Activated T-helper 2 cell treated with anti-CD3 and anti-CD28 coated beads, Interferon-gamma antibody, Interleukin-2, Interleukin-4, amounts not matched to agents 10 μg/mL and 5 μg/mL and 100 μg/mL, durations not matched to agents 14 hours and 24 hours and 36 hours (primary cell): Measurements from ENCODE around the gene TEX261. TPM values are rescaled to one million over a fixed set of nuclear protein-coding genes. Genes with fewer than 3 reads are reported as not detected.

Experiments
- DNase-seq: peaks from one replicate; pipeline ENCODE4 v3.0.0; 2021; ENCODE audit warnings: low spot score
- H3K27ac Mint-ChIP-seq: one replicate; pipeline ENCODE4 v1.8.0; 2021; ENCODE audit warnings: mixed read lengths
- H3K27me3 Mint-ChIP-seq: one replicate; pipeline ENCODE4 v1.8.0; 2021; ENCODE audit warnings: low read depth, mixed read lengths
- H3K36me3 Mint-ChIP-seq: one replicate; pipeline ENCODE4 v1.8.0; 2021; ENCODE audit warnings: low read depth, mixed read lengths
- H3K4me1 Mint-ChIP-seq: one replicate; pipeline ENCODE4 v1.8.0; 2021; ENCODE audit warnings: low read depth, mixed read lengths
- H3K4me3 Mint-ChIP-seq: one replicate; pipeline ENCODE4 v1.8.0; 2021; ENCODE audit warnings: low read depth, mild to moderate bottlenecking, moderate library complexity, mixed read lengths
- H3K9me3 Mint-ChIP-seq: one replicate; pipeline ENCODE4 v1.8.0; 2021; ENCODE audit warnings: mixed read lengths
- intact Hi-C: fragments of 100-400 bp; cut with micrococcal nuclease; formaldehyde crosslinking; loops from one replicate; pipeline ENCODE4 v1.15.1; 2023
- total RNA-seq: library from RNA; stranded (reverse); gene quantifications from 2 replicates; pipeline ENCODE4 v1.2.3, GENCODE V29; 2022

The TEX261 gene
- total RNA-seq, 1 donor from 2014 or later, result 67.9 TPM

DNA sequence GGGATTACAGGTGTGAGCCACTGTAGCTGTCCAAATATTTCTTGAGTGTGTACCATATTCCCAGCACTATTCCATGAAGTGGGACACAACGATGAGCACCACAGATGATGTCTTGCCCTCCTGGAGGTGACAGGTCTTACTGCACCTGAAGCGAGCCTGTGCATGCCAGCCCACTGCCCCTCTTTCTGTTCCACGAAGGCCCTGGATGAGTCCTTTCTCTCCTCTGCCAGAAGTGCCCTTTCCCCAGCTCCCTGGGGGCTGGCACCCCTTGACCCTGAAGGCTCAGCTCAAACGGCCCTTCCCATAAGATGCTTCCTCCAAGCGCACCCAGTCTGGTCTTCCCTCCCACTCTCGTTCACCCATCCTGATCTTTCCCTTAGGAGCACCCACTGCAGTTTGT lies 53.5 kb downstream of the TEX261 start:
- Mint-ChIP-seq H3K27me3 (peaks cover 21% of the 10 kb centered on the region), H3K36me3 (no peaks in the 10 kb centered on the region), H3K4me1 (no peaks in the 10 kb centered on the region), H3K4me3 (no peak overlapping the region), H3K27ac (no peak overlapping the region), H3K9me3 (no peaks in the 10 kb centered on the region)
- intact Hi-C loops, result loop anchor here (10.0 kb wide), 1 partner anchor 286 kb away; no protein-coding TSS in a partner anchor
- DNase-seq, result no peak

DNA sequence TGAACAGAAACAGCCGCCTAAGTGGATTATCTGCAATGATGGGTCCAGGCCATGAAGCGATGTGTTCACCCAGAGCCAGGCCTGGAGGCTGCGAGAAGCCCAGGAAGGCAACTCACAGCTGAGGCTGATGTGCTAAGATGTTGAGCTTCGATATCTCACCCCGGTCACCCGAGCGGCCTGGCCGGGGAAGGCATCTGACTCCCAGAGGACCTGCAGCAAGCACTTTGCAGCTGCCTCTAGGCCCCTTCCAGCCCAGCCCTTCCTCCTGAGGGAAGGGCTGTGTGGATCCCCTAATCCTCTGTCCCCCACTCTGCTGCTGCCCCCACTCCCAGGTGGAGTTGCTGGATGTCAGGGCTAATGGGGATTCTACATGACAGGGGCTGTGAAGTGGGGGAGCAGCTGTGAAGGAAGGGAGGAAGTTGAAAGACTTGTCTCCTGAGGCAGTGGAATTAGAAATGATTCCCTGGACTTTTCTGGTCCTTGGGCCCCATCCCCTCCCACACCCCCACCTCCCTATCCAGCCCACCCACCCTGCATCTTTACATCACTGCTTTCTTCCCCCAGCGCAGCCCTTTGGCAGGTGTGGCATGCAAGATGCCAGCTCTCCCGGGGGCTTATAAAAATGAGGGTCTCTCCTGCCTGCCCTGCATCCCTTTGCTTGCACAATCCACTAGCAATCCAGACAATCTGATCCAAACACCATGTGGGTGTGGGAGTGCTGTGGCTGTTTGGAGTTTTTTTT lies 54.7 kb downstream of the TEX261 start:
- H3K36me3 Mint-ChIP-seq, result no peaks in the 10 kb centered on the region
- intact Hi-C loops, result loop anchor here (10.0 kb wide), 1 partner anchor 285 kb away; no protein-coding TSS in a partner anchor
- no peak overlapping the region for H3K4me3 Mint-ChIP-seq
- H3K27me3 Mint-ChIP-seq, result peaks cover 21% of the 10 kb centered on the region
- H3K4me1 Mint-ChIP-seq, result no peaks in the 10 kb centered on the region
- H3K27ac Mint-ChIP-seq, result no peak overlapping the region
- DNase-seq, result no peak
- H3K9me3 Mint-ChIP-seq, result no peaks in the 10 kb centered on the region

DNA sequence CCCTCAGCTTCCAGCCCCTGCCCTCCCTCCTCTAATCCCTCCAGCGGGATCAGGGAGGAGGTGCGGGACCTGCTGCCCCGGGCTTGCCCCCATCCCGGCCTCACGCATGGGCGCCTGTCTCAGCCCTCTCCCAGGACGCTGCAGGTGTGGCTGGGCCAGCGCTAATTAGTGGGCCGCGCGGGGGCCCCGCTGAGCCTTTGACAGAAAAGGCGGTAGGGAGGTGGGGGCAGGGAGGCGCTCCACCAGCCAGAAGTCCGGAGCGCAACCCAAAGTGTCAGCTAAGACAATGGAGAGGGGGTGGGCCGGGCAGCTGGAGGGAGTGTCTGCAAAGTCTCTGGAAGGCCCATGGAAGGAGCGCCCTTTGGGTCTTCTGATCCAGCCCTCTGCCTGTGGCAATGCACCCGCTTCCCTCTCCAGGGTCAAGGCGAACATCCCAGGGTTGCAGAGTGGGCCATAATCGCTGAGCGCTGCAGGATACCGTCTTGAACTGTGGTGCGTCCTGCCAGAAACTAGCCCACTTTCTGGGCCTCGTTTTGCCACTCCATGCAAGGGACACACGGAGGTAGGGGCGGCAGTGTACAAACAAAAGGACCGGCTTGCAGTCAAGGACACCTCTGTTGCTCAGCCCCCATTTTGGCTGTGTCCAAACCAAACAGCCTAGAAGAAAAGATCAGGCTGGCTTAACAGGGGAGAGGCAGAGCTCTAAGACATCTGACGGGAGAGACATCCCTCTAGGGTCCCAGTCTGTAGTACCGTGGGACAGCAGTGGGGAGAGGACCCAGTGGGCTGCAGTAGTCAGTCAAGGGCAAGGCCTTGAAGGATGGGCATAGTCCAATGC lies 55.5 kb downstream of the TEX261 start:
- H3K4me3 Mint-ChIP-seq, result no peak overlapping the region
- H3K9me3 Mint-ChIP-seq, result no peaks in the 10 kb centered on the region
- no peak for DNase-seq
- intact Hi-C loops, result no loop called here
- peaks cover 21% of the 10 kb centered on the region for H3K27me3 Mint-ChIP-seq
- H3K27ac Mint-ChIP-seq, result no peak overlapping the region
- no peaks in the 10 kb centered on the region for H3K36me3 Mint-ChIP-seq
- H3K4me1 Mint-ChIP-seq, result no peaks in the 10 kb centered on the region

DNA sequence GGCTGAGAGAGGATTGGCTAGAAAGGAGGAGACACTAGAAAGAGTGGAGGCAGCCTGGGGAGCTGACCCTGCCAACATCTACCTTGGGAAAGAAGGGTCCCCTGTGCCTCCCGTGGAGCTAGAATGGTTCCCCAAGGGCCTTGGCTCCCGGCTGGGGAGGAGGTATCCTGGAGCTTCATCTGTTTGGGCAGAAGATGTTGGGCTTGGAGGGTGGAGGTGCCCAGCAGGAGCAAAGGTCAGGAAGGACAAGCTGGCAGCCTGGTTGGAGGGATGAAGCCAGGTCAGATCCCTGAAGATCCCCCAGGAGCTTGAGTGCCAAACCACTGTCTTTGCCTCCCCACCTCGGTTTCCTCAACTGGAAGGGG lies 56.1 kb downstream of the TEX261 start:
- Mint-ChIP-seq H3K36me3 (no peaks in the 10 kb centered on the region), H3K9me3 (no peaks in the 10 kb centered on the region), H3K4me1 (no peaks in the 10 kb centered on the region), H3K27ac (no peak overlapping the region), H3K27me3 (peaks cover 21% of the 10 kb centered on the region), H3K4me3 (no peak overlapping the region)
- intact Hi-C loops, result no loop called here
- no peak for DNase-seq

DNA sequence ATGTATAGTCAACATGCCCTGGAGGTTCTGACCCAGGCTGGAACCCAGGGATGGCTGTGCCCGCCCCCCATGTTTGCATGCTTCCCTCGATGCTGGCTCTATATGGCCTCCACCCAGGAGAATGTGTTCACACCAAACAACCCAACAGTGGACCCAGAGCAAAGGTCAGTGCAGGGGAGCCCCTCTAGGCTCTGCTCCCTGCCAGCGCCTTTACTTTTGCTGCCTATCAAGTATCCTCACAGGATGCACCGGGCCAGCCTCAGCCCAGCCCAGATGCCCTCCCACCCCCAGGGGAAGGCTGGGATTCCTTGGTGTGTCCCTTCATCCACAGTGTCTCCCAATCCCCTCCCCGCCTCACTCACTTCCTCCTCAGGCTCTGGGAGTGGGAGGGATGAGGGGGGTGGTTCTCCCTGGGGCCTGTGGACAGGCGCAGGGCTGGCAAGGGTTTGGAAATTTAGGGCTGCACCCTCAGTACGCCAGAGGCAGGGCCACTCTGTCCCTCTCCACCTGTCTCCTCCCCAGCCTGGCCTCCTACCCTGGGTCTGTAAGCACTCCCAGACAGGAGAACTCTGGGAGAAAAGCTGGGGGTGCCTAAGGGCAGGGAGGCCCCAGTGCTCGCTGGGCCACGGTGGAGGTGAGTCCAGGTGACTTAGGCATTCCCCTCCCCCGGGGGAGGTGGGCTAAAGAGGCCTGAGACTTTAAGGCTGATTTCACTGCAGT lies 56.6 kb downstream of the TEX261 start:
- Mint-ChIP-seq H3K27ac (no peak overlapping the region), H3K36me3 (no peaks in the 10 kb centered on the region), H3K9me3 (no peaks in the 10 kb centered on the region), H3K4me1 (no peaks in the 10 kb centered on the region), H3K4me3 (no peak overlapping the region), H3K27me3 (peaks cover 21% of the 10 kb centered on the region)
- intact Hi-C loops, result no loop called here
- no peak for DNase-seq

DNA sequence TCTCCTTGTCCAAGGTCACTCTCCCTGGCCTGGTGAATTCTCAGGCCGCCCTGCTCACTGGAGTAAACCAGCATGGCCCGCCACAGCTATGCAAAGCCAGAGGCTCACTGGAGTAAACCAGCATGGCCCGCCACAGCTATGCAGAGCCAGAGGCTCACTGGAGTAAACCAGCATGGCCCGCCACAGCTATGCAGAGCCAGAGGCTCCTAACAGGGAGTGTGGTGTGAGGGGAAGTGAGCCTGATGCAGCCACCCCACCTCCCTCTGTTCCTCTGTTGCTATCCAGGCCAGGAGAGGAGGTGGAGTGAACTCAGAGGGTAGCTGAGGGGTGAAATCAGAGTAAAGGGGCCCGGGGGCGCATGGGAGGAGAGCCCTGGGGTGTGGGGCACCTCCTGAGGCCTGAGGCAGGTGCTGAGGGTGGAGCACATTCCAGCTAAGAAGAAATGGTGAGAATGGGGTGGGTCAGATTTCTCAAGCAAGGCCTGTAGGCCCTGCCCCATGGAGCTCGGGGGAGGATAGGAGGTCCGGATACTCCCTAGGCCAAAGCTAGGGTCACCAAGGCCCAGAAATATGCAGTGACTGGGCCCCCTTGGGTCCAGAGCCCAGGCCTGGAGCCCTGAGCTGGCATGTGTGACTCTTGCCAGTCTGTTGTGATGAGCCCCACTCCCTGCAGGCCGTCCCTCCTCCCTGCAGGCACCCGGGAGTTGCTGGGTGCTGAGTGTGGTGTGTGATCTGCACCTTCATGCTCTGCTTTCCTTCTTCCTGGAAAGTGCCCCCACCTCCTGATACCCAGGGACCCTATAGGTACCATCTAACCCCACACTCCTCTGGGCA lies 57.5 kb downstream of the TEX261 start:
- intact Hi-C loops, result no loop called here
- no peaks in the 10 kb centered on the region for H3K4me1 Mint-ChIP-seq
- H3K4me3 Mint-ChIP-seq, result no peak overlapping the region
- H3K9me3 Mint-ChIP-seq, result no peaks in the 10 kb centered on the region
- H3K36me3 Mint-ChIP-seq, result no peaks in the 10 kb centered on the region
- no peak overlapping the region for H3K27ac Mint-ChIP-seq
- peaks cover 21% of the 10 kb centered on the region for H3K27me3 Mint-ChIP-seq
- DNase-seq, result no peak

DNA sequence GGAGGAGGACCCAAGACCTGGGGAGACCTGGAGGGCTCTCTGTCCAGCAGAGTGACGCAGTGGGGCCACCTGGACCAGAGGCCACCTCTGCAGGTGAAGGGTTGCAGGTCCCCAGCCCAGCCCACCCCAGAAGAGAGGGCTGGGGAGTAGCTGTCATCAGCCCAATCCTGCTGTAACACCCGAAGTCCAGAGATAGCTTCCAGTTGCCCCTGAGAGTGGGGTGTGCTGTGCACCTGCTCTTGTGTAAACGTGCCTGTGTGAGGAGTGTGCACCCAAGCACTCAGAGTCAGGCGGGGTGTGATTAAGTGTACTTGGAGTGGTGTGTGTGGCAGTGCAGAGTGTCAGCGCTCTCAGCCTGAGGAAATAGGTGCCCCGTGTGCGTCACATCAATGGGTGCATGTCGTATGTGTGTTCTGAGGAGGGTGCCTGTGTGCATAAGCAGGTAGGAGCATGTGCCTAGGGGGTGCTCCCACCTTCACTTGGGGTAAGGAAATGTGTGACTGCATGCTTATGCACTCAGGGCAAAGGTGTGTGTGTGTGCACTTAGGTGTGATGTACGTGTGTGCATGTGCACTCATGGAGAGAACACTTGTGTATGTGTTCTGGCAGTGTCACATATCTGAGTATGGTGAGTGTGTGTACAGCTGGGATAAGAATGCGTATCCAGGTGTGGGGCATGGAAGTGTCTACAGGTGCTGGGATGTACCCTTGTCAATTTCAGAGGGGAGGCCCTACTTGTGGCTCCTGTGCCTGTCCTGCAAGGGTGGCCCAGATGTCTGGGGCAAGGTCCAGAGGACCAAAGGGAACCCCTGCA lies 58.3 kb downstream of the TEX261 start:
- intact Hi-C loops, result no loop called here
- peaks cover 19% of the 10 kb centered on the region for H3K27me3 Mint-ChIP-seq
- H3K27ac Mint-ChIP-seq, result no peak overlapping the region
- H3K4me1 Mint-ChIP-seq, result no peaks in the 10 kb centered on the region
- no peaks in the 10 kb centered on the region for H3K9me3 Mint-ChIP-seq
- DNase-seq, result no peak
- H3K4me3 Mint-ChIP-seq, result no peak overlapping the region
- H3K36me3 Mint-ChIP-seq, result no peaks in the 10 kb centered on the region

Other genes with a start within 250 kb of the TEX261 start
- gene ADD2, start 226.7 kb downstream of the TEX261 start, total RNA-seq, result 3.1 and 3.2 TPM in 2 replicates
- not detected in 2 replicates for gene FIGLA, start 204.2 kb downstream of the TEX261 start, total RNA-seq
- gene CLEC4F, start 174.3 kb downstream of the TEX261 start, total RNA-seq, result 0.11 TPM in 1 of 2 replicates, not detected in the other
- not detected in 2 replicates for gene CD207, start 159.1 kb downstream of the TEX261 start, total RNA-seq
- gene VAX2, start 94.3 kb downstream of the TEX261 start, total RNA-seq, result not detected in 2 replicates
- gene ATP6V1B1, start 59.0 kb downstream of the TEX261 start, total RNA-seq, result not detected in 2 replicates
- gene ANKRD53, start 16.2 kb downstream of the TEX261 start, total RNA-seq, result not detected in 2 replicates
- 59.3 and 62.4 TPM in 2 replicates for gene NAGK, start 73.8 kb upstream of the TEX261 start, total RNA-seq
- gene MCEE, start 135.4 kb upstream of the TEX261 start, total RNA-seq, result 12.8 and 14.3 TPM in 2 replicates
- 52.3 and 54.3 TPM in 2 replicates for gene MPHOSPH10, start 135.8 kb upstream of the TEX261 start, total RNA-seq
- gene PAIP2B, start 232.2 kb upstream of the TEX261 start, total RNA-seq, result 0.84 and 0.94 TPM in 2 replicates